WI38 (cell line): ENCODE results near the gene FAM98B.

Experiments used
- H3K4me3 ChIP-seq: 2 replicates; pipeline ENCODE4 v1.5.1; 2011; ENCODE audit warnings: low read depth, mild to moderate bottlenecking, control low read depth, low read length
- TF ChIP-seq, protein P1 (sequence below): IDR thresholded peaks from 2 replicates; pipeline ENCODE4 v1.5.1; 2012; ENCODE audit warnings: low read depth, mild to moderate bottlenecking, control low read depth, low read length

The FAM98B gene

DNA sequence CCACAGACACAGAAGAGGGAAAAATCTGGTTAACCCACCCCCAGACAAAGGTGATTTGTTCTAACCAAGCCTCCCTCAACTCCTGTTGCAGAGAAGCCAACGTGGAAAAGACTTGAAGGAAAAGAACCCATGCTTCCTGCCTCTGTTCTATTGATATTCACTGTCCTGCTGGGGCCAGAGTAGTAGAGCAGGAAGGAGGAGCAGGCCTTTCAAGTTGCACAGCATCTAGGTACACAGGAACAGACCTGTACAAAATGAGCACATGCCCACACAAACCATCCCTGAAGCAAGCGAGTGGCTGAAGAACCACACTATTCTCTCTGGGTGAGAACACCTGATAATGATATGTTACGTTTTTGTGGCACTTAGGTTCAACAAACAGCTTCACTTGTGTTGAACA, 80.8 kb downstream of the FAM98B start:
- no peak overlapping the region for H3K4me3 ChIP-seq
- TF ChIP-seq, protein P1, sequence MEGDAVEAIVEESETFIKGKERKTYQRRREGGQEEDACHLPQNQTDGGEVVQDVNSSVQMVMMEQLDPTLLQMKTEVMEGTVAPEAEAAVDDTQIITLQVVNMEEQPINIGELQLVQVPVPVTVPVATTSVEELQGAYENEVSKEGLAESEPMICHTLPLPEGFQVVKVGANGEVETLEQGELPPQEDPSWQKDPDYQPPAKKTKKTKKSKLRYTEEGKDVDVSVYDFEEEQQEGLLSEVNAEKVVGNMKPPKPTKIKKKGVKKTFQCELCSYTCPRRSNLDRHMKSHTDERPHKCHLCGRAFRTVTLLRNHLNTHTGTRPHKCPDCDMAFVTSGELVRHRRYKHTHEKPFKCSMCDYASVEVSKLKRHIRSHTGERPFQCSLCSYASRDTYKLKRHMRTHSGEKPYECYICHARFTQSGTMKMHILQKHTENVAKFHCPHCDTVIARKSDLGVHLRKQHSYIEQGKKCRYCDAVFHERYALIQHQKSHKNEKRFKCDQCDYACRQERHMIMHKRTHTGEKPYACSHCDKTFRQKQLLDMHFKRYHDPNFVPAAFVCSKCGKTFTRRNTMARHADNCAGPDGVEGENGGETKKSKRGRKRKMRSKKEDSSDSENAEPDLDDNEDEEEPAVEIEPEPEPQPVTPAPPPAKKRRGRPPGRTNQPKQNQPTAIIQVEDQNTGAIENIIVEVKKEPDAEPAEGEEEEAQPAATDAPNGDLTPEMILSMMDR, result no peak

DNA sequence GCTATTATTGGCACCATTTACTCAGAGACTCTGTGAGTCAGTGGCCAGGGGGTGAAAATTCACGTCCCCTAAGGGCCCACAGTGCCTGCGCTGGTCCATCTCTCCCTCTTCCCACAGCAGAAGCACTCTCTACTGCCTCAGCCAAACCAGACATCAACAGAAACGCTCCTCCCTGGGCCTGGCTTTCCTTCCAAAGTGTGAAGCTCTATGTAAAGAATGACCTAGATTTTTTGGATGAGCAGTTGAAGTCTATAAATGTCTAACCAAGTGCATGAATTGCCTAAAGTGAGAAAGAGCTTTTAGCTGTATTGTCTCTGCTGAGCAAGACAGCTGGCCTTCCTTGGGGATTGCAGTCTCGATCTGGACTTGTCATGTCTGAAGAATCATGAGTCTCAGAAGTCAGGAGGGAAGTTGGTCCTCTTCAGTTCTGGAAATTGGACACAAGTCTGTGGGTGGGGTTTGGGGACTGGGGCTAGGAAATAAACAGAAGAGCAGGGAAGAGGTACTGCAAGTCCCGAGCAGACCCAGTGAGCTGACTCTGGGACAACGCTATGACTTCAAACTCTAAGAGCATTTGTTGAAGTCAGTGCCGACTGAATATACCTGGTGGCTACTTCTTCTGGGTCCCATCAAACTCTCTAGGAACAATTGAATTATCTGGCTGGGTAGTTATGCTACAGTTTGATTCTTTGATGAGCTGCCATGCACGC, 81.7 kb downstream of the FAM98B start:
- TF ChIP-seq, protein P1, result no peak

DNA sequence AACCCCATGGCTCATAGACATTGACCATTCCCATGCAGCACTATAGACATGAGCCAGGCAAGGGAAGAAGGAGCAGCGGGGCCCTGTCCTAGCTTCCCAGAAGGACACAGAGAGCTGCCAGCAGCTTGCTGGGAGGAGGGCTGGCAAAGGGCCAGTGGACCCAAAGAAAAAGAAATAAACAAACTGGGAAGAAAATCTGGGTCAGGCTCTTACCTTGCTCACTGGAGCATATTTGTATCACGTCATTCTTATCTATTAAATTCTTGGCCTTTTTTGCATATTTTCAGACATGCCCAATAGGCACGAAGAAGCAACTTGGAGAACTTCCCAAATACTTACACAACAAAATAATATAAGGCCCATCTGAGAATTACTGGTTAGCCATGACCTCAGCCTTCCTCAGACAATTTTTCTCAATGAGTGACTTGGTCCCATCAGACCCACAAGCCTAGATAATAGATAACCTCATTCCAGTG, 82.3 kb downstream of the FAM98B start:
- H3K4me3 ChIP-seq, result no peak overlapping the region
- TF ChIP-seq, protein P1, result no peak

More for the DNA sequence above, 81.7 kb downstream of the FAM98B start:
- no peak overlapping the region for H3K4me3 ChIP-seq
